Measurements from ENCODE around the gene GTF2I. TPM values are rescaled to one million over a fixed set of nuclear protein-coding genes. Genes with fewer than 3 reads are reported as not detected.

Gene GTF2I
- total RNA-seq, 6 donors from 2014 or later: 138 to 506 (median 219) TPM

- WGBS, 2 donors: 92 to 96% methylated on average over 8 to 9 of the region's 9 CpGs
- Histone ChIP-seq H3K9me3 (peaks cover 0 to 9% (median 1%) of the 10 kb centered on the region in 4 donors), H3K27ac (no peak overlapping the region), H3K4me3 (no peak overlapping the region), H3K4me1 (no peaks in the 10 kb centered on the region), H3K27me3 (no peaks in the 10 kb centered on the region), H3K36me3 (peaks cover 15 to 100% (median 38%) of the 10 kb centered on the region in 4 donors)
- no peak for TF ChIP-seq EP300 (IDR thresholded peaks at IDR 0.05)
- no peak for TF ChIP-seq POLR2AphosphoS5 (IDR thresholded peaks at IDR 0.05)
- no peak for TF ChIP-seq POLR2A (IDR thresholded peaks at IDR 0.05)
- no peak for TF ChIP-seq CTCF (IDR thresholded peaks at IDR 0.05)
- ATAC-seq (ENCODE audit: low FRiP score in 2 of 2) (no peak), DNase-seq (peak in 1 of 2 donors; percentile 54)
Observed at GRCh38 chr7:74717889-74718288, 60.4 kb downstream of the GTF2I start.

- H3K27ac ChIP-seq: no peak overlapping the region
- ATAC-seq (ENCODE audit: low FRiP score in 2 of 2): no peak
- H3K9me3 ChIP-seq: peaks cover 0 to 6% (median 1%) of the 10 kb centered on the region in 4 donors
- DNase-seq: no peak
- WGBS, 2 donors: 84 to 98% methylated on average over 1 of the region's 1 CpG
- H3K27me3 ChIP-seq: no peaks in the 10 kb centered on the region
- no peaks in the 10 kb centered on the region for H3K4me1 ChIP-seq
- no peak for TF ChIP-seq CTCF (IDR thresholded peaks at IDR 0.05)
- TF ChIP-seq POLR2AphosphoS5 (IDR thresholded peaks at IDR 0.05): no peak
- no peak for TF ChIP-seq POLR2A (IDR thresholded peaks at IDR 0.05)
- TF ChIP-seq EP300 (IDR thresholded peaks at IDR 0.05): no peak
- no peak overlapping the region for H3K4me3 ChIP-seq
- H3K36me3 ChIP-seq: peaks cover 14 to 97% (median 37%) of the 10 kb centered on the region in 4 donors
Observed at GRCh38 chr7:74718336-74718735, 60.8 kb downstream of the GTF2I start.

GRCh38 chr7:74722153-74722552 is 64.6 kb downstream of the GTF2I start:
- DNase-seq: no peak
- H3K9me3 ChIP-seq: no peaks in the 10 kb centered on the region
- no peak for ATAC-seq (ENCODE audit: low FRiP score in 2 of 2)
- H3K4me1 ChIP-seq: no peaks in the 10 kb centered on the region
- no peak overlapping the region for H3K27ac ChIP-seq
- no peaks in the 10 kb centered on the region for H3K27me3 ChIP-seq
- no peak for TF ChIP-seq CTCF (IDR thresholded peaks at IDR 0.05)
- TF ChIP-seq EP300 (IDR thresholded peaks at IDR 0.05): no peak
- no peak for TF ChIP-seq POLR2A (IDR thresholded peaks at IDR 0.05)
- no peak for TF ChIP-seq POLR2AphosphoS5 (IDR thresholded peaks at IDR 0.05)
- WGBS, 2 donors: 92% methylated on average over 16 of the region's 16 CpGs
- H3K36me3 ChIP-seq: peaks cover 10 to 65% (median 27%) of the 10 kb centered on the region in 4 donors
- H3K4me3 ChIP-seq: no peak overlapping the region

- ATAC-seq (ENCODE audit: low FRiP score in 2 of 2): no peak
- TF ChIP-seq EP300 (IDR thresholded peaks at IDR 0.05) (no peak), POLR2A (IDR thresholded peaks at IDR 0.05) (no peak), POLR2AphosphoS5 (IDR thresholded peaks at IDR 0.05) (no peak), CTCF (IDR thresholded peaks at IDR 0.05) (no peak)
- no peak overlapping the region for H3K27ac ChIP-seq
- no peaks in the 10 kb centered on the region for H3K4me1 ChIP-seq
- H3K4me3 ChIP-seq: no peak overlapping the region
- peaks cover 2 to 34% (median 13%) of the 10 kb centered on the region in 4 donors for H3K36me3 ChIP-seq
- 82 to 95% methylated on average over 1 of the region's 1 CpG for WGBS, 2 donors
- no peak for DNase-seq
- no peaks in the 10 kb centered on the region for H3K9me3 ChIP-seq
- H3K27me3 ChIP-seq: no peaks in the 10 kb centered on the region
Observed at GRCh38 chr7:74725840-74726239, 68.3 kb downstream of the GTF2I start.

All from upper lobe of left lung (tissue), 6 donors.